ENCODE results near the gene CSNK1G1. TPM values are rescaled to one million over a fixed set of nuclear protein-coding genes. Genes with fewer than 3 reads are reported as not detected.

The CSNK1G1 gene
- polyA plus RNA-seq, 1 of the 3 experiments (the other 2 are of a cell fraction): 10.2 TPM

DNA sequence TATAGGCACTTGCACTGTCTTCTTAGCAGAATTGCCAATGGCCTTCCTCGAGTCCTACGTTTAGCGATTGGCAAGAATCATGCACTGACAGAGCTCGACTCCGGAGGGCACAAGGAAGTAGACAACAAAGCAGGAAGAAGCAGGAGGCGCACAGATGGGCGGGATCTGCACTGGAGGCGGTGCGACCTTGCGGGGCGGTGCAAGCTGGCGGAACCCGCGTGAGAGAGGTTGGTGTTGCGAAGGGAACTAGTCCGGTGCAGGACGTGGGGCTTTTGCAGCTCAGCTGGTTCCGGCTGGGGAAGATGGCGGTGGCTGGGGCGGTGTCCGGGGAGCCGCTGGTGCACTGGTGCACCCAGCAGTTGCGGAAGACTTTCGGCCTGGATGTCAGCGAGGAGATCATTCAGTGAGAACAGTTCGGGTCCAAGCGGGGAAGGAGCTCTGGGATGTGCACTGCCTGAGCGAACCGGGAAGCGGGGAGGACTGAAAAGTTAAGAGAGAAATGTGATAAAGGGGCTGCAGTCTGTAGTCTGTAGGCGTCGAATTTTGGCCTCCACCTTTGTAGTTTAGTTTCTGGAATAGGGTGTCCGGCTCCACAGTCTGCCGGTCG lies 31.7 kb upstream of the CSNK1G1 start, which contains the start of gene TRIP4 (continued):
- peak; percentile 96; the same call in 1 of the 2 replicates for TF ChIP-seq SIN3A (IDR thresholded peaks at IDR 0.05; ENCODE audit: borderline replicate concordance, low read depth, low read length)
- no peak; the same call in 1 of the 2 replicates for TF ChIP-seq FOXJ3 (CRISPR knock-in tag; IDR thresholded peaks at IDR 0.05)
- peak; percentile 45; the same call in 1 of the 2 replicates for TF ChIP-seq RAD21 (IDR thresholded peaks at IDR 0.05; ENCODE audit: low read length)
- no peak for TF ChIP-seq FOXM1 (IDR thresholded peaks at IDR 0.05; ENCODE audit: low read depth)
- TF ChIP-seq, protein P1, sequence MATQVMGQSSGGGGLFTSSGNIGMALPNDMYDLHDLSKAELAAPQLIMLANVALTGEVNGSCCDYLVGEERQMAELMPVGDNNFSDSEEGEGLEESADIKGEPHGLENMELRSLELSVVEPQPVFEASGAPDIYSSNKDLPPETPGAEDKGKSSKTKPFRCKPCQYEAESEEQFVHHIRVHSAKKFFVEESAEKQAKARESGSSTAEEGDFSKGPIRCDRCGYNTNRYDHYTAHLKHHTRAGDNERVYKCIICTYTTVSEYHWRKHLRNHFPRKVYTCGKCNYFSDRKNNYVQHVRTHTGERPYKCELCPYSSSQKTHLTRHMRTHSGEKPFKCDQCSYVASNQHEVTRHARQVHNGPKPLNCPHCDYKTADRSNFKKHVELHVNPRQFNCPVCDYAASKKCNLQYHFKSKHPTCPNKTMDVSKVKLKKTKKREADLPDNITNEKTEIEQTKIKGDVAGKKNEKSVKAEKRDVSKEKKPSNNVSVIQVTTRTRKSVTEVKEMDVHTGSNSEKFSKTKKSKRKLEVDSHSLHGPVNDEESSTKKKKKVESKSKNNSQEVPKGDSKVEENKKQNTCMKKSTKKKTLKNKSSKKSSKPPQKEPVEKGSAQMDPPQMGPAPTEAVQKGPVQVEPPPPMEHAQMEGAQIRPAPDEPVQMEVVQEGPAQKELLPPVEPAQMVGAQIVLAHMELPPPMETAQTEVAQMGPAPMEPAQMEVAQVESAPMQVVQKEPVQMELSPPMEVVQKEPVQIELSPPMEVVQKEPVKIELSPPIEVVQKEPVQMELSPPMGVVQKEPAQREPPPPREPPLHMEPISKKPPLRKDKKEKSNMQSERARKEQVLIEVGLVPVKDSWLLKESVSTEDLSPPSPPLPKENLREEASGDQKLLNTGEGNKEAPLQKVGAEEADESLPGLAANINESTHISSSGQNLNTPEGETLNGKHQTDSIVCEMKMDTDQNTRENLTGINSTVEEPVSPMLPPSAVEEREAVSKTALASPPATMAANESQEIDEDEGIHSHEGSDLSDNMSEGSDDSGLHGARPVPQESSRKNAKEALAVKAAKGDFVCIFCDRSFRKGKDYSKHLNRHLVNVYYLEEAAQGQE (IDR thresholded peaks at IDR 0.05; ENCODE audit: low read depth, low read length): peak; percentile 83
- peak; percentile 94 for TF ChIP-seq YY1 (IDR thresholded peaks at IDR 0.05; ENCODE audit: low read depth)
- TF ChIP-seq EP300 (IDR thresholded peaks at IDR 0.05; ENCODE audit: borderline replicate concordance in 1 of 2, low read depth in 1 of 2, low read length in 1 of 2): peak in 1 of 2 experiments; percentile 50; a peak in 1 of 4 replicates
- TF ChIP-seq TCF12 (IDR thresholded peaks at IDR 0.05): peak; percentile 73
- TF ChIP-seq GABPA (IDR thresholded peaks at IDR 0.05; ENCODE audit: low read depth): peak; percentile 96

DNA sequence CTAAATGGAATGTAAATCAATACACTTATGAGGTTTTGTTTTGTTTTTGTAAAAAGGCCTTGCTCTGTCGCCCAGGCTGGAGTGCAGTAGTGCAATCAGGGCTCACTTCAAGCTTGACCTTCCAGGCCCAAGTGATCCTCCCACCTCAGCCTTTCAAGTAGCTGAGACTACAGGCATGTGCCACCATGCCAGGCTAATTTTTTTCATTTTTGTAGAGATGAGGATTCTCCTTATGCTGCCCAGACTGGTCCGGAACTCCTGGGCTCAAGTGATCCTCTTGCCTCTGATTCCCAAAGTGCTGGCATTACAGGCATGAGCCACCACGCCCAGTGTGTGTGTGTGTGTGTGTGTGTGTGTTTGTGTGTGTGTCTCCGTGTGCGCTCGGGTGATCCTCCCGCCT lies 30.3 kb upstream of the CSNK1G1 start:
- no peaks in the 10 kb centered on the region for H3K9me2 ChIP-seq
- H2AFZ ChIP-seq (ENCODE audit: low read depth): no peak overlapping the region
- H3K27ac ChIP-seq (ENCODE audit: low read depth in 2 of 2, low read length in 1 of 2): no peak overlapping the region
- H4K20me1 ChIP-seq (ENCODE audit: insufficient read depth): no peaks in the 10 kb centered on the region
- WGBS (ENCODE audit: low lambda C conversion rate): 97% methylated on average over 7 of the region's 7 CpGs
- POLR2A ChIA-PET: no interaction called here
- H3K4me2 ChIP-seq: no peak overlapping the region
- H3F3A ChIP-seq (replicated peaks; ENCODE audit: insufficient read depth): peaks cover 4% of the 10 kb centered on the region
- H3K79me2 ChIP-seq (ENCODE audit: insufficient read depth): peaks cover 35% of the 10 kb centered on the region
- H3K9me3 ChIP-seq: no peaks in the 10 kb centered on the region
- no peaks in the 10 kb centered on the region for H3K27me3 ChIP-seq (ENCODE audit: insufficient read depth)
- H3K4me1 ChIP-seq (ENCODE audit: control insufficient read depth in 1 of 2, insufficient read depth in 2 of 2, low read depth in 1 of 2, low read length in 1 of 2): peaks cover 0 to 3% of the 10 kb centered on the region in 2 experiments; a peak in 1 of 4 replicates
- no peak overlapping the region for H3K9ac ChIP-seq
- H3K36me3 ChIP-seq (replicated peaks in 1 of 2; ENCODE audit: control insufficient read depth in 1 of 2, insufficient read depth in 2 of 2, low read length in 1 of 2): peaks cover 0 to 3% of the 10 kb centered on the region in 2 experiments
- no peak overlapping the region for H3K4me3 ChIP-seq (ENCODE audit: low read depth in 2 of 2, low read length in 1 of 2)
- CTCF ChIA-PET: interaction anchor here (0.8 to 1.8 kb wide), 2 partner anchors 176 to 267 kb away, joined by 3 to 7 read pairs; no protein-coding TSS in a partner anchor
- DNase-seq: no peak
- TF ChIP-seq TEAD4 (IDR thresholded peaks at IDR 0.05; ENCODE audit: borderline replicate concordance, insufficient read depth) (no peak), RCOR1 (IDR thresholded peaks at IDR 0.05; ENCODE audit: low read length) (no peak), SMC3 (IDR thresholded peaks at IDR 0.05; ENCODE audit: low read depth, low read length) (no peak), FOXJ3 (CRISPR knock-in tag; IDR thresholded peaks at IDR 0.05) (no peak), EP300 (IDR thresholded peaks at IDR 0.05; ENCODE audit: borderline replicate concordance in 1 of 2, low read depth in 1 of 2, low read length in 1 of 2) (no peak), TAF1 (IDR thresholded peaks at IDR 0.05; ENCODE audit: borderline replicate concordance, low read depth, low read length) (no peak), PBX3 (IDR thresholded peaks at IDR 0.05) (no peak), EZH2phosphoT487 (IDR thresholded peaks at IDR 0.05; ENCODE audit: borderline replicate concordance, low read depth) (no peak)
- TF ChIP-seq, protein P2, sequence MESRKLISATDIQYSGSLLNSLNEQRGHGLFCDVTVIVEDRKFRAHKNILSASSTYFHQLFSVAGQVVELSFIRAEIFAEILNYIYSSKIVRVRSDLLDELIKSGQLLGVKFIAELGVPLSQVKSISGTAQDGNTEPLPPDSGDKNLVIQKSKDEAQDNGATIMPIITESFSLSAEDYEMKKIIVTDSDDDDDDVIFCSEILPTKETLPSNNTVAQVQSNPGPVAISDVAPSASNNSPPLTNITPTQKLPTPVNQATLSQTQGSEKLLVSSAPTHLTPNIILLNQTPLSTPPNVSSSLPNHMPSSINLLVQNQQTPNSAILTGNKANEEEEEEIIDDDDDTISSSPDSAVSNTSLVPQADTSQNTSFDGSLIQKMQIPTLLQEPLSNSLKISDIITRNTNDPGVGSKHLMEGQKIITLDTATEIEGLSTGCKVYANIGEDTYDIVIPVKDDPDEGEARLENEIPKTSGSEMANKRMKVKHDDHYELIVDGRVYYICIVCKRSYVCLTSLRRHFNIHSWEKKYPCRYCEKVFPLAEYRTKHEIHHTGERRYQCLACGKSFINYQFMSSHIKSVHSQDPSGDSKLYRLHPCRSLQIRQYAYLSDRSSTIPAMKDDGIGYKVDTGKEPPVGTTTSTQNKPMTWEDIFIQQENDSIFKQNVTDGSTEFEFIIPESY (IDR thresholded peaks at IDR 0.05; ENCODE audit: borderline replicate concordance, low read depth): no peak
- TF ChIP-seq, protein P1 (IDR thresholded peaks at IDR 0.05; ENCODE audit: low read depth, low read length): no peak
- TF ChIP-seq, protein P3, sequence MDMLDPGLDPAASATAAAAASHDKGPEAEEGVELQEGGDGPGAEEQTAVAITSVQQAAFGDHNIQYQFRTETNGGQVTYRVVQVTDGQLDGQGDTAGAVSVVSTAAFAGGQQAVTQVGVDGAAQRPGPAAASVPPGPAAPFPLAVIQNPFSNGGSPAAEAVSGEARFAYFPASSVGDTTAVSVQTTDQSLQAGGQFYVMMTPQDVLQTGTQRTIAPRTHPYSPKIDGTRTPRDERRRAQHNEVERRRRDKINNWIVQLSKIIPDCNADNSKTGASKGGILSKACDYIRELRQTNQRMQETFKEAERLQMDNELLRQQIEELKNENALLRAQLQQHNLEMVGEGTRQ (IDR thresholded peaks at IDR 0.05; ENCODE audit: borderline replicate concordance, low read depth, low read length): no peak

Data from SK-N-SH (cell line).